Measurements from ENCODE around the gene DCAF10. TPM values are rescaled to one million over a fixed set of nuclear protein-coding genes. Genes with fewer than 3 reads are reported as not detected.

Gene DCAF10
- total RNA-seq, 1 donor: 24.5 TPM

GRCh38 chr9:37836386-37836785 is 35.8 kb downstream of the DCAF10 start:
- no peak for DNase-seq (ENCODE audit: low read depth)
- no peak overlapping the region for H3K4me3 ChIP-seq (ENCODE audit: low read depth, low read length)
- TF ChIP-seq CTCF (IDR thresholded peaks at IDR 0.05; ENCODE audit: insufficient read depth, low read length): no peak

GRCh38 chr9:37839496-37840461 is 39.2 kb downstream of the DCAF10 start:
- TF ChIP-seq CTCF (IDR thresholded peaks at IDR 0.05; ENCODE audit: insufficient read depth, low read length): no peak

GRCh38 chr9:37840560-37841194 is 40.1 kb downstream of the DCAF10 start:
- no peak overlapping the region for H3K4me3 ChIP-seq (ENCODE audit: low read depth, low read length)
- no peak for TF ChIP-seq CTCF (IDR thresholded peaks at IDR 0.05; ENCODE audit: insufficient read depth, low read length)
- DNase-seq (ENCODE audit: low read depth): peak; percentile 69

More at GRCh38 chr9:37839496-37840461, 39.2 kb downstream of the DCAF10 start:
- H3K4me3 ChIP-seq (ENCODE audit: low read depth, low read length): no peak overlapping the region
- peak; percentile 46 for DNase-seq (ENCODE audit: low read depth)

- no peak overlapping the region for H3K4me3 ChIP-seq (ENCODE audit: low read depth, low read length)
- no peak for TF ChIP-seq CTCF (IDR thresholded peaks at IDR 0.05; ENCODE audit: insufficient read depth, low read length)
- no peak for DNase-seq (ENCODE audit: low read depth)
Observed at GRCh38 chr9:37852222-37852621, 51.6 kb downstream of the DCAF10 start.

GRCh38 chr9:37856551-37856950 is 56.0 kb downstream of the DCAF10 start:
- TF ChIP-seq CTCF (IDR thresholded peaks at IDR 0.05; ENCODE audit: insufficient read depth, low read length): no peak
- no peak for DNase-seq (ENCODE audit: low read depth)

GRCh38 chr9:37859043-37859442 is 58.4 kb downstream of the DCAF10 start:
- no peak overlapping the region for H3K4me3 ChIP-seq (ENCODE audit: low read depth, low read length)
- peak; percentile 19 for DNase-seq (ENCODE audit: low read depth)
- peak; percentile 19 for TF ChIP-seq CTCF (IDR thresholded peaks at IDR 0.05; ENCODE audit: insufficient read depth, low read length)

More at GRCh38 chr9:37856551-37856950, 56.0 kb downstream of the DCAF10 start:
- no peak overlapping the region for H3K4me3 ChIP-seq (ENCODE audit: low read depth, low read length)

All from fibroblast of the aortic adventitia (primary cell).